H1 (cell line): Measurements from ENCODE around the gene FXYD7. TPM values are rescaled to one million over a fixed set of nuclear protein-coding genes. Genes with fewer than 3 reads are reported as not detected.

Experiments
- CTCF ChIA-PET: fragments of 300-600 bp; sonication (Branson Sonifier 250); formaldehyde crosslinking; loops from one replicate; lab custom pipeline; 2021; ENCODE audit not compliant: partially characterized antibody; lab: Charles Lee
- POLR2A ChIA-PET: fragments of 300-600 bp; sonication (Branson Sonifier 250); formaldehyde crosslinking; loops from one replicate; lab custom pipeline; 2021; ENCODE audit warnings: inconsistent platforms; ENCODE audit not compliant: partially characterized antibody; lab: Charles Lee
- DNase-seq, 2 experiments: peaks; one replicate each; pipeline versions ENCODE4 v3.0.0 to v3.0.0-alpha.2; 2010 to 2022; ENCODE audit warnings: low spot score in 2 of 2, low read depth in 1 of 2, mixed read lengths in 1 of 2
- FAIRE-seq: peaks from 2 replicates; lab custom pipeline; 2011; peaks lifted over from hg19 to GRCh38; lab: Jason Lieb, UNC
- H2AFZ ChIP-seq: 2 replicates; pipeline ENCODE4 v1.8.1; 2012; ENCODE audit warnings: low read length, inconsistent platforms
- H2AK5ac ChIP-seq: 2 replicates; pipeline ENCODE4 v1.6.1; 2013; ENCODE audit warnings: low read depth, low read length
- H2BK120ac ChIP-seq: replicated peaks from 2 replicates; pipeline ENCODE3; 2013; ENCODE audit warnings: low read depth, low read length, inconsistent platforms
- H2BK12ac ChIP-seq: 2 replicates; pipeline ENCODE4 v1.6.1; 2013; ENCODE audit warnings: low read depth, low read length
- H2BK15ac ChIP-seq: 2 replicates; pipeline ENCODE4 v1.6.1; 2013; ENCODE audit warnings: low read length
- H2BK20ac ChIP-seq: 2 replicates; pipeline ENCODE4 v1.6.1; 2013; ENCODE audit warnings: low read length
- H2BK5ac ChIP-seq: 2 replicates; pipeline ENCODE4 v1.6.1; 2013; ENCODE audit warnings: low read depth, low read length
- H3K14ac ChIP-seq: 2 replicates; pipeline ENCODE4 v1.6.1; 2013; ENCODE audit warnings: inconsistent platforms; ENCODE audit not compliant: insufficient read length
- H3K18ac ChIP-seq: 2 replicates; pipeline ENCODE4 v1.6.1; 2013; ENCODE audit warnings: low read length; ENCODE audit errors: extremely low read depth
- H3K23ac ChIP-seq: 2 replicates; pipeline ENCODE4 v1.6.1; 2013; ENCODE audit warnings: inconsistent platforms; ENCODE audit not compliant: insufficient read length
- H3K23me2 ChIP-seq: 2 replicates; pipeline ENCODE4 v1.6.1; 2013; ENCODE audit warnings: low read depth, low read length
- H3K27ac ChIP-seq: 2 replicates; pipeline ENCODE4 v1.6.1; 2011; ENCODE audit warnings: low read depth, low read length, inconsistent platforms
- H3K27me3 ChIP-seq, 4 experiments: replicated peaks in 1 of 4; 1 replicate in 1 of 4; 2 replicates in 3 of 4; pipeline versions ENCODE4 v1.6.1 to v1.8.1; 2011 to 2013; ENCODE audit warnings: low read length in 3 of 4, mild to moderate bottlenecking in 3 of 4, inconsistent platforms in 2 of 4, mixed read lengths in 2 of 4, moderate library complexity in 1 of 4; ENCODE audit not compliant: control insufficient read depth in 3 of 4, insufficient read depth in 3 of 4; ENCODE audit errors: extremely low read depth in 1 of 4
- H3K36me3 ChIP-seq, 4 experiments: 2 replicates each; pipeline versions ENCODE4 v1.6.1 to v1.8.1; 2011 to 2013; ENCODE audit warnings: mild to moderate bottlenecking in 4 of 4, low read length in 3 of 4, moderate library complexity in 2 of 4, control low read depth in 1 of 4, inconsistent platforms in 1 of 4; ENCODE audit not compliant: insufficient read depth in 4 of 4, control insufficient read depth in 2 of 4
- H3K4ac ChIP-seq: replicated peaks from 2 replicates; pipeline ENCODE3; 2013; ENCODE audit warnings: low read length, low read depth, mixed read lengths, inconsistent platforms; ENCODE audit not compliant: insufficient read length
- H3K4me1 ChIP-seq, 4 experiments: replicated peaks in 1 of 4; 1 replicate in 1 of 4; 2 replicates in 3 of 4; pipeline versions ENCODE4 v1.6.1 to v1.8.1; 2011 to 2013; ENCODE audit warnings: low read length in 3 of 4, inconsistent platforms in 2 of 4, mixed read lengths in 1 of 4; ENCODE audit not compliant: insufficient read depth in 4 of 4, control insufficient read depth in 3 of 4
- H3K4me2 ChIP-seq, 2 experiments: 2 replicates each; pipeline versions ENCODE4 v1.6.1 to v1.8.1; 2011 to 2013; ENCODE audit warnings: low read depth in 2 of 2, low read length in 2 of 2, control low read depth in 1 of 2, inconsistent platforms in 1 of 2, mild to moderate bottlenecking in 1 of 2; ENCODE audit not compliant: insufficient read depth in 1 of 2
- H3K4me3 ChIP-seq, 4 experiments: fragments of 200-600, 300-600 bp in 1 of 4; sonication (generic), shearing (Covaris generic), sonication (Bioruptor Twin) in 1 of 4; 2 replicates each; pipeline versions ENCODE4 v1.5.1 to v1.8.1; 2011 to 2016; ENCODE audit warnings: low read length in 4 of 4, low read depth in 3 of 4, control low read depth in 2 of 4, inconsistent platforms in 2 of 4, mild to moderate bottlenecking in 2 of 4, mixed read lengths in 1 of 4, moderate library complexity in 1 of 4; ENCODE audit not compliant: insufficient read depth in 2 of 4; ENCODE audit errors: extremely low read depth in 1 of 4
- H3K56ac ChIP-seq: replicated peaks from 2 replicates; pipeline ENCODE3; 2013; ENCODE audit warnings: low read depth, mild to moderate bottlenecking, mixed read lengths, low read length, inconsistent platforms; ENCODE audit not compliant: insufficient read length
- H3K79me1 ChIP-seq: 2 replicates; pipeline ENCODE4 v1.6.1; 2013; ENCODE audit warnings: low read depth, low read length, control low read depth
- H3K79me2 ChIP-seq, 2 experiments: 2 replicates each; pipeline versions ENCODE4 v1.6.1 to v1.8.1; 2012 to 2013; ENCODE audit warnings: low read length in 2 of 2, mild to moderate bottlenecking in 2 of 2, inconsistent platforms in 1 of 2; ENCODE audit not compliant: insufficient read depth in 2 of 2, control insufficient read depth in 1 of 2
- H3K9ac ChIP-seq, 4 experiments: replicated peaks in 1 of 4; 1 replicate in 1 of 4; 2 replicates in 3 of 4; pipeline versions ENCODE4 v1.6.1 to v1.8.1; 2011 to 2013; ENCODE audit warnings: low read depth in 3 of 4, low read length in 3 of 4, control low read depth in 2 of 4, mild to moderate bottlenecking in 2 of 4, moderate library complexity in 2 of 4, inconsistent platforms in 1 of 4; ENCODE audit errors: extremely low read depth in 1 of 4
- H3K9me3 ChIP-seq, 2 experiments: 2 replicates each; pipeline versions ENCODE4 v1.6.1 to v1.8.1; 2012 to 2013; ENCODE audit warnings: mild to moderate bottlenecking in 2 of 2, moderate library complexity in 2 of 2, control low read depth in 1 of 2, inconsistent platforms in 1 of 2, low read depth in 1 of 2, low read length in 1 of 2, mixed read lengths in 1 of 2; ENCODE audit not compliant: insufficient read depth in 2 of 2
- H4K20me1 ChIP-seq, 2 experiments: replicated peaks in 1 of 2; 2 replicates each; pipeline versions ENCODE3 to v1.8.1; 2011 to 2013; ENCODE audit warnings: inconsistent platforms in 2 of 2, low read length in 2 of 2, mild to moderate bottlenecking in 1 of 2; ENCODE audit not compliant: insufficient read depth in 2 of 2, control insufficient read depth in 1 of 2
- H4K5ac ChIP-seq: 2 replicates; pipeline ENCODE4 v1.6.1; 2013; ENCODE audit warnings: low read length, low read depth, mixed read lengths, inconsistent platforms; ENCODE audit not compliant: insufficient read length
- H4K8ac ChIP-seq: 2 replicates; pipeline ENCODE4 v1.8.0; 2013; ENCODE audit warnings: mild to moderate bottlenecking, moderate library complexity, low read length, inconsistent platforms; ENCODE audit not compliant: insufficient read depth; ENCODE audit errors: extremely low read depth
- H4K91ac ChIP-seq: replicated peaks from 2 replicates; pipeline ENCODE3; 2013; ENCODE audit warnings: low read length, mixed read lengths, inconsistent platforms; ENCODE audit not compliant: insufficient read length
- BCL11A ChIP-seq, 2 experiments: IDR thresholded peaks; one replicate each; pipeline ENCODE4 v1.6.1; 2011; ENCODE audit warnings: low read depth in 2 of 2, low read length in 2 of 2, mild to moderate bottlenecking in 2 of 2
- CHD1 ChIP-seq: IDR thresholded peaks from 2 replicates; pipeline ENCODE4 v1.6.1; 2012; ENCODE audit warnings: low read depth, low read length, improper control_type of control experiment
- GABPA ChIP-seq: IDR thresholded peaks from 2 replicates; pipeline ENCODE4 v1.6.1; 2011; ENCODE audit warnings: mild to moderate bottlenecking, low read length, moderate library complexity, borderline replicate concordance; ENCODE audit not compliant: insufficient read depth
- KDM1A ChIP-seq: fragments of 200-600, 300-600 bp; sonication (generic); IDR thresholded peaks from 2 replicates; pipeline ENCODE4 v1.7.1; 2016; ENCODE audit warnings: mild to moderate bottlenecking, low read length, borderline replicate concordance
- MAFK ChIP-seq: IDR thresholded peaks from 2 replicates; pipeline ENCODE4 v1.6.1; 2012; ENCODE audit warnings: low read depth, mild to moderate bottlenecking, improper control_type of control experiment, low read length
- NRF1 ChIP-seq: IDR thresholded peaks from 2 replicates; pipeline ENCODE4 v1.6.1; 2011; ENCODE audit warnings: mild to moderate bottlenecking, low read depth, low read length, improper control_type of control experiment
- RBBP5 ChIP-seq: IDR thresholded peaks from 2 replicates; pipeline ENCODE4 v1.7.1; 2012; ENCODE audit warnings: low read depth, mild to moderate bottlenecking, inconsistent platforms, low read length, moderate library complexity, borderline replicate concordance
- SIN3A ChIP-seq, 2 experiments: IDR thresholded peaks in 1 of 2; conservative IDR thresholded peaks in 1 of 2; 2 replicates each; pipeline ENCODE4 v1.6.1; 2011 to 2012; ENCODE audit warnings: low read length in 2 of 2, improper control_type of control experiment in 1 of 2, low read depth in 1 of 2, mild to moderate bottlenecking in 1 of 2
- SP1 ChIP-seq: IDR thresholded peaks from 2 replicates; pipeline ENCODE4 v1.6.1; 2011; ENCODE audit warnings: low read depth, low read length
- SP2 ChIP-seq: IDR thresholded peaks from 2 replicates; pipeline ENCODE4 v1.6.1; 2012; ENCODE audit warnings: mild to moderate bottlenecking, low read length, inconsistent platforms
- YY1 ChIP-seq: IDR thresholded peaks from 2 replicates; pipeline ENCODE4 v1.6.1; 2011; ENCODE audit warnings: low read depth, mild to moderate bottlenecking, low read length
- WGBS, 2 experiments: shearing (Covaris generic) in 1 of 2; methylation state at CpG; one replicate each; pipeline versions ENCODE4 v1.1.6 to v1.1.7; 2013 to 2015; ENCODE audit warnings: low lambda C conversion rate in 2 of 2, mixed read lengths in 2 of 2, inconsistent platforms in 1 of 2, low coverage in 1 of 2, missing lambda C conversion rate in 1 of 2; ENCODE audit not compliant: insufficient replicate concordance in 2 of 2, insufficient coverage in 1 of 2, insufficient read length in 1 of 2; ENCODE audit errors: extremely low coverage in 1 of 2, missing lambda C conversion rate in 1 of 2; 5-methylcytosine and 5-hydroxymethylcytosine counted together
- polyA plus RNA-seq, 7 experiments: library from polyadenylated mRNA; depleted of rRNA in 3 of 7; stranded (reverse) in 5 of 7; unstranded in 2 of 7; fragments of >200 nt in 5 of 7; fragments of 200-250 nt in 2 of 7; gene quantifications; 1 replicate in 5 of 7; 2 replicates in 1 of 7; 4 replicates in 1 of 7; pipeline versions ENCODE4 v1.2.1 to v1.2.3, GENCODE V29; 2011 to 2013; ENCODE audit warnings: missing spikeins in 2 of 7, mixed read lengths in 2 of 7
- total RNA-seq: library from RNA; stranded (reverse); fragmentation: NEBNext Ultra II Directional; extraction: Animal tissue kit (Norgen Biotek cat#: 25700); gene quantifications from 2 replicates; pipeline ENCODE4 v1.2.1, GENCODE V29; 2021
- TF ChIP-seq, protein P1 (sequence below): IDR thresholded peaks from 2 replicates; pipeline ENCODE4 v1.6.1; 2012; ENCODE audit warnings: low read length, inconsistent platforms

Gene FXYD7
- total and polyA plus RNA-seq, 2 of the 8 experiments (the other 6 are each of a cell fraction or from before 2014, with no cell fraction given): 12.1 to 14.3 TPM

DNA sequence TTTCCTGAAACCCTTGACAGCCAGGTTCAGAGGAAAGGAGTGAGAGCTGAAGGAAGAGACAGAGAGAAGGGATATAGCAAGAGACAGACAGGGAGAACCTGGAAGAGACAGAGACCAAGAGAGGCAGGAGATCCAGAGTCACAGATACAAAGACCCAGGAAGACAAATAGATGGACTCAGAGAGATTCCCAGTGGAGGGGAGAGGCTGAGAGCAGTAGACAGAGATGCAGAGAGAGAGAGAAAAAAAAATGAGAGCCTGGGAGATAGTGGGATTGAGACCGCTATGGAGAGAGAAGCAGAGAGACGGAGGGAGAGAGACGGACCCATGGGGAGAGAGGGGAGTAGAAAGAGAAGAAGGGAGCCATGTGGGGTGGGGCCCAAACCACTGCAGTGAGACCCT, 763 bp downstream of the FXYD7 start:
- Histone ChIP-seq H3K79me2 (no peaks in the 10 kb centered on the region), H3K4me1 (peaks cover 5 to 30% (median 23%) of the 10 kb centered on the region in 4 experiments), H2BK15ac (no peak overlapping the region; the same call in 1 of the 2 replicates), H3K56ac (no peak overlapping the region), H2BK120ac (no peak overlapping the region), H2BK12ac (peak overlapping the region; percentile 39; the same call in 1 of the 2 replicates), H4K5ac (no peak overlapping the region), H3K23me2 (peaks cover 20% of the 10 kb centered on the region; the same call in 1 of the 2 replicates), H3K9me3 (no peaks in the 10 kb centered on the region), H3K9ac (no peak overlapping the region), H3K27ac (no peak overlapping the region), H3K27me3 (peaks cover 0 to 15% (median 8%) of the 10 kb centered on the region in 4 experiments; a peak in 5 of 7 replicates), H3K14ac (no peak overlapping the region), H2BK20ac (peak overlapping the region; percentile 72; the same call in 1 of the 2 replicates), H3K18ac (peak overlapping the region; percentile 48), H4K8ac (no peak overlapping the region), H2AFZ (no peak overlapping the region), H2BK5ac (no peak overlapping the region), H2AK5ac (0 out of 2 replicates have a peak overlapping the region, but pooled peaks have one; percentile 5), H4K91ac (no peak overlapping the region), H3K23ac (no peak overlapping the region), H3K4me2 (peak overlapping the region; percentile 78 to 82), H3K4ac (no peak overlapping the region), H3K4me3 (peak overlapping the region in 2 of 4 experiments; percentile 48 to 65; a peak in 4 of 8 replicates), H3K36me3 (no peaks in the 10 kb centered on the region), H4K20me1 (peaks cover 0 to 3% of the 10 kb centered on the region in 2 experiments), H3K79me1 (no peaks in the 10 kb centered on the region)
- WGBS, 2 experiments: 33% methylated on average over 3 of the region's 3 CpGs; no CpG with 5 or more reads in 1 of the 2 experiments
- DNase-seq (no peak), FAIRE-seq (peak; percentile 36)
- CTCF ChIA-PET: interaction anchor here (0.6 to 3.7 kb wide), 10 partner anchors 9 to 76 kb away, joined by 3 to 60 read pairs (median 4); partner anchors contain the start of gene FXYD5
- POLR2A ChIA-PET: interaction anchor here (0.8 to 4.8 kb wide), 4 partner anchors 10 to 107 kb away, joined by 3 to 67 read pairs (median 4); partner anchors contain the start of gene FXYD5
- TF ChIP-seq BCL11A (IDR thresholded peaks at IDR 0.05; ENCODE audit: low read depth in 2 of 2, low read length in 2 of 2) (no peak), NRF1 (no peak), RBBP5 (no peak), YY1 (no peak), MAFK (no peak), CHD1 (no peak), SP1 (no peak), SIN3A (conservative IDR thresholded peaks at IDR 0.05 in 1 of 2, IDR thresholded peaks at IDR 0.05 in 1 of 2; ENCODE audit: low read depth in 1 of 2, low read length in 2 of 2) (no peak), GABPA (no peak), KDM1A (no peak), SP2 (no peak)
- TF ChIP-seq, protein P1, sequence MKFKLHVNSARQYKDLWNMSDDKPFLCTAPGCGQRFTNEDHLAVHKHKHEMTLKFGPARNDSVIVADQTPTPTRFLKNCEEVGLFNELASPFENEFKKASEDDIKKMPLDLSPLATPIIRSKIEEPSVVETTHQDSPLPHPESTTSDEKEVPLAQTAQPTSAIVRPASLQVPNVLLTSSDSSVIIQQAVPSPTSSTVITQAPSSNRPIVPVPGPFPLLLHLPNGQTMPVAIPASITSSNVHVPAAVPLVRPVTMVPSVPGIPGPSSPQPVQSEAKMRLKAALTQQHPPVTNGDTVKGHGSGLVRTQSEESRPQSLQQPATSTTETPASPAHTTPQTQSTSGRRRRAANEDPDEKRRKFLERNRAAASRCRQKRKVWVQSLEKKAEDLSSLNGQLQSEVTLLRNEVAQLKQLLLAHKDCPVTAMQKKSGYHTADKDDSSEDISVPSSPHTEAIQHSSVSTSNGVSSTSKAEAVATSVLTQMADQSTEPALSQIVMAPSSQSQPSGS: no peak
